Left ventricle myocardium inferior (tissue), 1 donor: ENCODE data around the gene TUBG1. TPM values are rescaled to one million over a fixed set of nuclear protein-coding genes. Genes with fewer than 3 reads are reported as not detected.
A peak's percentile ranks its signal among the peaks of the same experiment; 100 is the strongest.
"Not testable (repeated sequence)": the region's sequence is repeated elsewhere in the genome, so short reads cannot be mapped to it uniquely, and the experiment has no call there.

Experiments used
- DNase-seq: peaks from one replicate; pipeline ENCODE4 v3.0.0-alpha.2; 2020
- H3K27ac ChIP-seq: fragments of 200-600 bp; replicated peaks from 2 replicates; pipeline ENCODE4 v1.8.0; 2021
- H3K27me3 ChIP-seq: fragments of 200-600 bp; 2 replicates; pipeline ENCODE4 v1.8.0; 2021; ENCODE audit warnings: low read depth
- H3K36me3 ChIP-seq: fragments of 200-600 bp; 2 replicates; pipeline ENCODE4 v1.8.0; 2021
- H3K4me1 ChIP-seq: fragments of 200-600 bp; 2 replicates; pipeline ENCODE4 v1.8.0; 2021
- H3K4me3 ChIP-seq: fragments of 200-600 bp; 2 replicates; pipeline ENCODE4 v1.8.0; 2021; ENCODE audit warnings: mild to moderate bottlenecking, moderate library complexity
- H3K9me3 ChIP-seq: fragments of 200-600 bp; replicated peaks from 2 replicates; pipeline ENCODE4 v1.8.0; 2021
- intact Hi-C: fragments of 100-400 bp; cut with micrococcal nuclease; formaldehyde crosslinking; loops from one replicate; pipeline ENCODE4 v1.11.0; 2022
- total RNA-seq: library from RNA; stranded (reverse); fragmentation: NEBNext Ultra II Directional; extraction: Animal tissue kit (Norgen Biotek cat#: 25700); gene quantifications from one replicate; pipeline ENCODE4 v1.2.1, GENCODE V29; 2021
- TF ChIP-seq, protein P1 (sequence below): fragments of 200-600 bp; IDR thresholded peaks from 2 replicates; pipeline ENCODE4 v1.8.0; 2021; ENCODE audit warnings: antibody characterized with exemption, mild to moderate bottlenecking, borderline replicate concordance
- donor health status: DM: no; HTN: yes; CAD: no; lungs with severe emphysema.

Gene TUBG1
- total RNA-seq, 1 donor from 2014 or later = 48.0 TPM

- Histone ChIP-seq H3K4me1 (peaks cover 17% of the 10 kb centered on the region), H3K4me3 (no peak overlapping the region), H3K36me3 (peaks cover 12% of the 10 kb centered on the region), H3K27me3 (no peaks in the 10 kb centered on the region), H3K9me3 (no peaks in the 10 kb centered on the region), H3K27ac (no peak overlapping the region)
- intact Hi-C loops = no loop called here
- TF ChIP-seq, protein P1, sequence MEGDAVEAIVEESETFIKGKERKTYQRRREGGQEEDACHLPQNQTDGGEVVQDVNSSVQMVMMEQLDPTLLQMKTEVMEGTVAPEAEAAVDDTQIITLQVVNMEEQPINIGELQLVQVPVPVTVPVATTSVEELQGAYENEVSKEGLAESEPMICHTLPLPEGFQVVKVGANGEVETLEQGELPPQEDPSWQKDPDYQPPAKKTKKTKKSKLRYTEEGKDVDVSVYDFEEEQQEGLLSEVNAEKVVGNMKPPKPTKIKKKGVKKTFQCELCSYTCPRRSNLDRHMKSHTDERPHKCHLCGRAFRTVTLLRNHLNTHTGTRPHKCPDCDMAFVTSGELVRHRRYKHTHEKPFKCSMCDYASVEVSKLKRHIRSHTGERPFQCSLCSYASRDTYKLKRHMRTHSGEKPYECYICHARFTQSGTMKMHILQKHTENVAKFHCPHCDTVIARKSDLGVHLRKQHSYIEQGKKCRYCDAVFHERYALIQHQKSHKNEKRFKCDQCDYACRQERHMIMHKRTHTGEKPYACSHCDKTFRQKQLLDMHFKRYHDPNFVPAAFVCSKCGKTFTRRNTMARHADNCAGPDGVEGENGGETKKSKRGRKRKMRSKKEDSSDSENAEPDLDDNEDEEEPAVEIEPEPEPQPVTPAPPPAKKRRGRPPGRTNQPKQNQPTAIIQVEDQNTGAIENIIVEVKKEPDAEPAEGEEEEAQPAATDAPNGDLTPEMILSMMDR = no peak
- DNase-seq = no peak
Measured at GRCh38 chr17:42596386-42596785, 13.1 kb upstream of the TUBG1 start.

GRCh38 chr17:42598905-42599304 is 10.6 kb upstream of the TUBG1 start:
- H3K4me3 ChIP-seq = no peak overlapping the region
- DNase-seq = peak; percentile 24
- peaks cover 28% of the 10 kb centered on the region for H3K4me1 ChIP-seq
- no peaks in the 10 kb centered on the region for H3K9me3 ChIP-seq
- no peaks in the 10 kb centered on the region for H3K27me3 ChIP-seq
- peaks cover 6% of the 10 kb centered on the region for H3K36me3 ChIP-seq
- peak overlapping the region; percentile 42 for H3K27ac ChIP-seq
- TF ChIP-seq, protein P1 = no peak
- intact Hi-C loops = no loop called here

GRCh38 chr17:42603318-42603717 is 6.2 kb upstream of the TUBG1 start:
- intact Hi-C loops = no loop called here
- no peaks in the 10 kb centered on the region for H3K9me3 ChIP-seq
- no peaks in the 10 kb centered on the region for H3K27me3 ChIP-seq
- DNase-seq = no peak
- no peaks in the 10 kb centered on the region for H3K36me3 ChIP-seq
- peaks cover 68% of the 10 kb centered on the region for H3K4me1 ChIP-seq
- TF ChIP-seq, protein P1 = no peak
- H3K27ac ChIP-seq = no peak overlapping the region
- H3K4me3 ChIP-seq = no peak overlapping the region

DNA sequence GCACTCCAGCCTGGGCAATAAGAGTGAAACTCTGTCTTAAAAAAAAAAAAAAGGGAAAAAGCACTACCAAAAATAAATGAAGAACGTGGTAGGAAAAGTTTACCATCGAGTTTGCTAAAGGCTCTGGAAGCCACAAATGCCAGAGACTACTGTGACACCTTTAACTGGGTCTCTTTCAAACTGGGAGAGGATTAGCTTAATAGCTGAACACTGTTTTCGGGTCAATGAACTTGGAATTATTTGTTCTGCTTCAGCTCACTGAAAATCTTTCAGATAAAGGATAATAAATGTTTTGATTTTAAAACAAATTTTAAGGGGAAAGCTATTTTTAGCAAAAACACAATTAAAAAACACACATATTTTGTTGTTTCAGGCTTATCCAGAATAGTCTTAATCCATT is 1.7 kb upstream of the TUBG1 start:
- H3K4me1 ChIP-seq = peaks cover 68% of the 10 kb centered on the region
- H3K36me3 ChIP-seq = peaks cover 13% of the 10 kb centered on the region
- H3K4me3 ChIP-seq = peak overlapping the region; percentile 98
- peak overlapping the region; percentile 97 for H3K27ac ChIP-seq
- TF ChIP-seq, protein P1 = no peak
- H3K9me3 ChIP-seq = no peaks in the 10 kb centered on the region
- intact Hi-C loops = no loop called here
- DNase-seq = no peak
- no peaks in the 10 kb centered on the region for H3K27me3 ChIP-seq

DNA sequence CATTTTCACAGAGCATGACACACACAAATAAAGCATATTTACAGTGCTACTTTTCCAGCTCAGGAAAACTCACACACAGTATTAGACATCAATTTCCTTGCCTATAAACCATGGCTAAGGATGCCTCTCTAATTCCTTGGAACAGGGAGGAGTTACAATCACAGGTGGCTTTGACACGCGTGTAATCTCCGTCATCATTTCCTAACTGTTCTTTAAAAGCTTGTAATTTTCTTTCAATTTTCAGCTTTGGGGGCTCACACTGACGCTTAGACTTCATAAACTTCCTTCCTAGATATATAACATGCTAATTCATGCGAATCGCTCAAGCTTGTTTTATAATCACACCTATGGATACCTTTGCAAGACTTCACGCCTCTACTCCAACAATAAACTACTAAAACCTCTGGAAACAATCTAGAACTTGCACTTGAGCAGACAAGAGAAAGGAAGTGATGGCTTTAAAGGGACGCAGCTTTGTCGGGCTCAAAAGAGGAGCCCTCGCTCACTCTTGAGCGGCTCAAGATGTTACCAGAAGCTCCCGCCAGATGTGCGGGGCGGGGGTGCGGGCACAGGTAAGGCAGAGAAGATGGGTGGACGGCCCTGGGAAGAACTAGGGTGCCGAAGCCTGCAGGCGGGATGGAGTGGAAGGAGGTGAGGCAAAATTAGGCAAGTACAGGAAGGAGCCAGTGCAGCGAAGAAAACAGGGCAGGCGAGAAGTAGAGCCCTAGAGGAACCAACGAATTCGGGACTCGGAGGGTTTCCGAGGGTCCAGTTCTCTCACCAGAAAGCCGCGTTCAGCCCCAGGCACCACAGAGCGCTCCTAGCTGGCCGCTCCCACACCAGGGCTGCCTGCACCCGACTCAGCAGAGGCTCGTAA is 940 bp upstream of the TUBG1 start:
- peak; percentile 20 for DNase-seq
- Histone ChIP-seq H3K27me3 (no peaks in the 10 kb centered on the region), H3K4me3 (peak overlapping the region; percentile 98), H3K4me1 (peaks cover 68% of the 10 kb centered on the region), H3K9me3 (no peaks in the 10 kb centered on the region), H3K27ac (peak overlapping the region; percentile 97), H3K36me3 (peaks cover 20% of the 10 kb centered on the region)
- intact Hi-C loops = no loop called here
- TF ChIP-seq, protein P1 = no peak

- Histone ChIP-seq H3K4me1 (peaks cover 54% of the 10 kb centered on the region), H3K27ac (peak overlapping the region; percentile 97), H3K36me3 (peaks cover 36% of the 10 kb centered on the region), H3K4me3 (peak overlapping the region; percentile 98)
- intact Hi-C loops = loop anchor here (10.0 kb wide), 1 partner anchor 65 kb away; the partner anchor contains the start of gene PLEKHH3
- DNase-seq, H3K9me3 ChIP-seq, H3K27me3 ChIP-seq: not testable (repeated sequence)
Measured at GRCh38 chr17:42609814-42610801, 625 bp downstream of the TUBG1 start.
